ENCODE results near the gene INHA.

INHA gene

DNA sequence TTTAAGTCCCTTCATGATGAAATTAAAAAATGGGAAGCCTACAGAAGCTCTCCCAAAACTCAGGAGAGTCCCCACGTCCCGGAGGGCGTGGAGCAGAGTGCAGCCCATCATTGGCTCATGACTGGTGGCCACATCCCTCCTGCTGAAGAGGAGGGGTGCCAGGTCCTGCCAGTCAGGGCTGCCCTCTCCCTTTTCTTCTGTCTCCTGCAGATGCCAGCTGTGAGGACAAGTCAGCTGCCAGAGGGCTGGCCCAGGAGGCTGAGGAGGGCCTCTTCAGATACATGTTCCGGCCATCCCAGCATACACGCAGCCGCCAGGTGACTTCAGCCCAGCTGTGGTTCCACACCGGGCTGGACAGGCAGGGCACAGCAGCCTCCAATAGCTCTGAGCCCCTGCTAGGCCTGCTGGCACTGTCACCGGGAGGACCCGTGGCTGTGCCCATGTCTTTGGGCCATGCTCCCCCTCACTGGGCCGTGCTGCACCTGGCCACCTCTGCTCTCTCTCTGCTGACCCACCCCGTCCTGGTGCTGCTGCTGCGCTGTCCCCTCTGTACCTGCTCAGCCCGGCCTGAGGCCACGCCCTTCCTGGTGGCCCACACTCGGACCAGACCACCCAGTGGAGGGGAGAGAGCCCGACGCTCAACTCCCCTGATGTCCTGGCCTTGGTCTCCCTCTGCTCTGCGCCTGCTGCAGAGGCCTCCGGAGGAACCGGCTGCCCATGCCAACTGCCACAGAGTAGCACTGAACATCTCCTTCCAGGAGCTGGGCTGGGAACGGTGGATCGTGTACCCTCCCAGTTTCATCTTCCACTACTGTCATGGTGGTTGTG is 2.6 kb downstream of the INHA start:
- no peak for DNase-seq (ENCODE audit: low read depth)

DNA sequence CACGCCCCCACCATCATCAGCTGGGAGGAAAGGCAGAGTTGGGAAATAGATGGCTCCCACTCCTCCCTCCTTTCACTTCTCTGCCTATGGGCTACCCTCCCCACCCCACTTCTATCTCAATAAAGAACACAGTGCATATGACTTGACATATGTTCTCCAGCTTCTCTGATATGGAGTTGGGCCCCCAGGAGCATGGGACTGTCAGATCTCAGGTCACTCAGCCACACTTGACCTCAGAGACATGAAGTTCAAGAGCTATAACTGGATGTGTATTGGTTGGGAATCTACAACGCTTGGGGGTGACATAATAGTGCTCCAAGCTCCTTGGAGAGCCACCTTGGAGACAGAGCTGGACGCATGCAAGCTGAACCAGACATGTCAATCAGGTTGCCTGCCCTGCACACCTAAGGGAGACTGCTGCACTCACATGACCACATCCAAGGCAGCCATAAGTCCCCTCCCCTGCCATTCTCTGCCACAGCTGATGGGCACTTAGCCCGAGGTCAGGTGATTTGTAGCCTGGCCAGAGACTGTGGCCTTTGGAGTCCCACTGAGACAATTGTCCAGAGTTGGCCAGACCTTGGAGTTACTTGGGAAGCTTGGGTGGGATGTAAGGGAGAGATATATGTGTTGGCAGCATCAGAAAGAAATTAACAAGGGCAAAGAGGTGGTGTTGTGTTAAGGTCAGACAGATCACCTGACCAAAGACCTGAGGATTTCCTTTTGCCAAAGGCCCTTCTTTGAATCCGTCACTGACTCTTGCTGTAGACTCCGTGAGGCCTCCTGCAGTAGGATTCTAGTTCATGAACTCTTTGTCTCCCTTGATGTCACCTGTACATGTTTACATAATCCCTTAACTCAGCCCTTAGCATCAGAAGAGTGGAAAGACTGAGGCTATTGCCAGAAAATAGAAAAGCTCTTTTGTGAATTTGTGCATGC is 3.7 kb downstream of the INHA start:
- DNase-seq (ENCODE audit: low read depth): no peak

DNA sequence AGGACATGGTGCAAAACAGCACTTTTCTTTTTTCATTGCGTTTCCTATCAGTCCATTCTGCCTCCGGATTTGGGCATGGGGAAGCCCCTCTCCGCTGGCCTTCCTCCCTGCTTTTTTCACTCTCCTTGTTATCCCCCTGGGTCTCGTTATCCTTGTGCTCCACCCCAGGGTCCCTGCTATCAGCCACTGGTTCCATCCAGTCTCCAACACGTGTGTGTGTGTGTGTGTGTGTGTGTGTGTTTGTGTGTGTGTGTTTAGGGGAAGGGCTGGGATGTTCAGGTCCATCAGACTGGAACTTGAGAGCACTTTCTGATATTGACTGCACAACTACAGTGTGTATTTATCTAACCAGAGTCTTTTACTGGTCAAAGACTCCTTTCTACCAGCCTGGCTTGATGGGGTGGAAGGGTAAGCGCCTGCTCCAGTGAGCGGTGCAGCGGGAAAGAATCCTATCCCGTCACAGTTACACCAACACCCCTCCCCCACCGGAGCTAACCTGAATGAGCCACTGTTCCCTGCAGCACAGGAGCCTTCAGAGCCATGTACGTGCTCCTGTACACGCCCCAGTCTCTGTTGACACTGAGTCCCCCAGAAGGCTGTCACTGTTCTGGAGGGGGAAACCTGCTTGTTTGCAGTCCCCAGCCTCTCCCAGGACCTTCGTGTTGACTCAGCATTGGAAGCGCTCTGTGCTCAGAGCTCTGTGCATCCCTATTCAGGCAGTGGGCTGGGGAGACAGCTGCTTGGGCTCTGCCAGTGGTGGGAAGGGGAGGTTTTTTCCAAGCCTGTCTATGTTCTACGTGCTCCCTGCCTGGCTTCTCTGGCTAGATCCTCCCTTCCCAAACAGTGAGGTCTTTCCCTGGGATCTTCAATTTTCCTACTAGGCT is 4.6 kb downstream of the INHA start:
- DNase-seq (ENCODE audit: low read depth): no peak

DNA sequence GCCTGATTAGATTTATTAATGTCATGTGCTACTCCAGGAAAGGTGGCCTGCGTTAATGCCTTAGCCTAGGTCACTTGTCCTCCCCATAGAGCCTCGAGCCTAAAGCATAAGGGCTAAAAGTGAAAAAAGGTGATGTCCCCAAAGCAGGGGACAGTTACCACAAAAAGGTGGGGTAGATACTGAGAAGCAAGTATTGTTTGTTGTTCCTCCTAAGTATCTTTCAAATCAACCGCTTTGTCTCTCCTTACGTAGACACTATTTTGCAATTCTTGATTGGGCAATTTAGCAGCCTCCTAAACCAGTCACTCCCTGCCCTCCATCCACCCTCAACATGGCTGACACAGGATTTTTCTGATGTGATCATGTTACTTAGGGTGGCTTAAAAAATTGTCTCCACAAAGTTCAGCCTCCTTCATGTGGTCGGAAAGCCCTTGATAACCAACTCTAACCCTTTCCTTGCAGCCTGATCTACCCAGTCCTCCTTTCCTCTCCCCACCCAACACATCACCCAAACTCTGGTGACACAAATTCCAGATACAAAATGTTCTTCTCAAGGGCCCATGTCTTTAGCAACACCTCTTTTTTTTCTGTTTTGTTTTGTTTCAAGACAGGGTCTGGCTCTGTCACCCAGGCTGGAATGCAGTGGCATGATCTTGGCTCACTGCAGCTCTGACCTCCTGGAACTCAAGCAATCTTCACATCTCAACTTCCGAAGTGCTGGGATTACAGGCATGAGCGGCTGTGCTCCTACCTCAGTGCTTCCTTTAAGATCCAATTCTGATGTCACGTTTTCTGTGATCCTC is 6.9 kb downstream of the INHA start:
- DNase-seq (ENCODE audit: low read depth): no peak

DNA sequence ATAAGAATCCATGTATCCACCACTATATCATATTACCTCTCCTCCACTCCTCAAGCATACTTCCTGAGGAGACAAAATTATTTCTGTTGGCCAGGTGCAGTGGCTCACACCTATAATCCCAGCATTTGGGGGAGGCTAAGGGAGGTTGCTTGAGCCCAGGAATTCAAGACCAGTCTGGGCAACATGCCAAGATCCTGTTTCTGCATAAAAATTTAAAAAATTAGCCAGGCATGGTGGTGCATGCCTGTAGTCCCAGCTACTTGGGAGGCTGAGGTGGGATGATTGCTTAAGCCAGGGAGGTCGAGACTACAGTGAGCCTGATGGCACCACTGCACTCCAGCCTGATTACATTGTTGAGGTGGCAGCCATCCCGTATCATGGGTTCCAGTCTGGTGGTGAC is 9.2 kb downstream of the INHA start:
- DNase-seq (ENCODE audit: low read depth): no peak

DNA sequence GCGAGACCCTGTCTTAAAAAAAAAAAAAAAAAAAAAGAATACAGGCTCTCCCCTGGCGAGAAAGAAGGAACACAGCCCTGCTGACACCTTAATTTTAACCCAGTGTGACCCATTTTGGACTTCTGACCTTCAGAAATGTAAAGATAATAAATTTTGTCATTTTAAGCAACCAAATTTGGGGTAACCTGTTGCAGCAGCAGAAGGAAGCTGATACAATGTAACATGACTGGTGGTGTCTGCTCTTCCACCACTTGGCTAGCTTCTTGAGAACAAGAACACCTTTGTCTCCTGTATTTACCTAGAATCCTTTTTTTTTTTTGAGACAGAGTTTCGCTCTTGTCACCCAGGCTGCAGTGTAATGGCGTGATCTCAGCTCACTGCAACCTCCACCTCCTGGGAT is 19.0 kb downstream of the INHA start:
- DNase-seq (ENCODE audit: low read depth): no peak

DNA sequence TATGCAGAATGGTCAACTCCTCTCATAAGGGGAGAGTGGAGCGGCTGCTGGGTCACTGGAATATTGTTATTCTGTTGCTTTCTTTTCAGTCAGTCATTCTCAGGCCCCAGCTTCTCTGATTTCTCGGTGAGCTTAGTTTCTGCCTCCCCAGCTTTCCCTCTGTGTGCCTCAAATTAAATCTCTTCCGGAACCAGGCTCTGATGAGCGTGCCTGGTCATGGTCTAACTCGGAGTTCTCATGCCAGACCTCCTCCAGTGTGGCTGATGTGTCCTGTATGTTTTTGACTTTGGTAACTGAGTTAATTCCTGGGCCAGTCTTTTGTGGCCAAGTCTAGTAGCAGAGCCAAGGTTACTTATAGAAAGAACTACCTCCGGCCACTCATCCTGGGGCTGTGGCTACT is 20.6 kb downstream of the INHA start:
- DNase-seq (ENCODE audit: low read depth): no peak

DNA sequence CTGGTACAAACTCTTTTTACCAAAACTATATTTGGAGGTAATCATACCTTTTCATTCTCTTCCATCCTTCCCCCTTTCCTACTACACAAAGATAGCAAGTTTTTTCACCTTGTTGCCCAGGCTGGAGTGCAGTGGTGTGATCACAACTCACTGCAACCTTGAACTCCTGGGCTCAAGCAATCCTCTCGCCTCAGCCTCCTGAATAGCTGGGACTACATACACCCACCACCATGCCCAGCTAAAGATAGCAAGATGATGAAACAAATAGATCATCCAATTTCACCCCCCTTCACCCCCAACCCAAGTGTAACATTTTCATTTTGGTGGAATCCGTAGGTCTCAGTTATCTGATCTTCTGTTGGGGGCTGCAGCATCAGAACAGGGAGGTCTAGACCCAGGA is 21.0 kb downstream of the INHA start:
- no peak for DNase-seq (ENCODE audit: low read depth)

DNA sequence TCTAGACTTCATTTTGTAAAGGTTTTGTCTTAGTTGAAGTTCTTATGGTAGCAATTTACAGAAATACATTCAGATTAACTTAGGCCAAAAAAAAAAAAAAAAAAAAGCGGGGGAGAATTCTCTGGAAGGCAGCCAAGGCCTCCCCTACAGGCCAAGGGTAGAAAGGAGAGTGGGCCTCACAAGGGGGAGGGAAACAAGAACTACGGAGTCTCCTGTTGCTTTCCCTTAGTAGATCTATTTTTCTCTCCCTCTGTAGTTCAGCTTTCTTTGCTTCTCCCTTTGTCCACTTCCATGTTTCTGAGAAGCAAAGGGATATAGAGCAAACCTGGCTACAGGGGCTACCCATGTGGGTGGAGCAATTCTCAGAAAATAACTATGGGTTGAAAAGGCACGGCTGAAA is 23.1 kb downstream of the INHA start:
- DNase-seq (ENCODE audit: low read depth): no peak

DNA sequence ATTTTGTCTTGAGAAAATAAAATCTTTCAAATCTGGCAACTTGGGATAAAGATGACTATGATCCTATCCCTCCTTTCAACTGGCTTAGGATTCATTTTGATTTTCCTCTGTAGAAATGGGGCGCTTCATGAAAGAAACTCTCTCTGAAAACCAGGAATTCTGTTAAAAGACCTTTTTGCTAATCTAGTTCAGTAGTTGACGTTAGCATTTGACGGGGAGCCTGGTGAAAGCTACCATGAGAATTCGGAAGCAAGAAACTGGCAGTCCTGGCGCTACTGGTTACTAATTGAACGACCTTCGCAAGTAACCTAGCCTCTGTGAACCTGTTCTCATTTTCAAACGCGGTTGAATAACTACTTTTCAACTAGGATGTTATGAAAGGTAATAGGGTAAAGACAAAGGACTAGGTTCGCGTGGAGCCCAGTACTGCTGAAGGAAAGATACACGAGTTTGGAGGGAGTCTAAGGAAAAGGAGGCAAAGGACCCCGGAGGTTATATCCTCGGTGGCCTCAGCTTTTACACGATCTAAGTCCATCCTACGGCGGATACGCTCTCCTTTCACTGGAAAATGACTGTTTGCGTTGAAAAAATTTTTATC is 24.9 kb downstream of the INHA start:
- DNase-seq (ENCODE audit: low read depth): no peak

DNA sequence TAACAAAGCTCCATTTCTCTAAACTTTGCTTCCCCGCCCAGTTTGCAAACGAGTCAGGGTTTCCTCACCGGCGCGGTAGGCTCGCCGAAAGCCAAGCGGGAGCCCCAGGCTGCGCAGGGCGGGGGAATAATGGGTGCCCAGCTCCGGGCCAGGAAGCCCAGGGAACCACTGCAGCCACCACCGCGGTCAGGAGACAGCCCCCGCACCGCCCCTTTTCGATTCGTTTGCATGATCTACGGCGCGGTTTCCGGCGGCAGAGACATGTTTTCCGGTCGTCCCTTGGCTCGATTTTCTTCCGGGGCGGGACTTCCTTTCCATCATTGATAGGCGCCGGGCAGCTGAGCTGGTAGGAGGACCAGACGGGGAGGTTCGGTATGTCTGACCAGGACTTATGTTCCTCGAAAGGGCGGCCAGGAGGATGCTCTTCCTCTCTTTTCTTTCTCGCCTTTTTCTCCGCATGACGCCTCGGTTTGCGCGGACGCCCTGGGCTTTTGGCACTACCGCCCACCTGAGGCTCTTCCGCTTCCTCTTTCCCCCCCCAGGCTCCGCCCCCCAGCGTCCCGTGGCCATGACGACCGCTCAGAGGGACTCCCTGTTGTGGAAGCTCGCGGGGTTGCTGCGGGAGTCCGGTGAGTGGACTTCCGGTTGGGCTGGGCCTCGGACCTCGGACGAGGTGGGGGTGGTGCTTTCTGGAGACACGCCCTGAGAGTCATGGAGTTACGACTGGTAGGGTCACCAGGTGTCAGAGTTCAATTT is 25.6 kb downstream of the INHA start, which contains the start of gene STK11IP:
TSS of gene STK11IP (plus strand) at position 306 of the 756 bp plus-strand sequence. CDS start at position 569, 263 bp downstream.
- peak; percentile 80 for DNase-seq (ENCODE audit: low read depth)

DNA sequence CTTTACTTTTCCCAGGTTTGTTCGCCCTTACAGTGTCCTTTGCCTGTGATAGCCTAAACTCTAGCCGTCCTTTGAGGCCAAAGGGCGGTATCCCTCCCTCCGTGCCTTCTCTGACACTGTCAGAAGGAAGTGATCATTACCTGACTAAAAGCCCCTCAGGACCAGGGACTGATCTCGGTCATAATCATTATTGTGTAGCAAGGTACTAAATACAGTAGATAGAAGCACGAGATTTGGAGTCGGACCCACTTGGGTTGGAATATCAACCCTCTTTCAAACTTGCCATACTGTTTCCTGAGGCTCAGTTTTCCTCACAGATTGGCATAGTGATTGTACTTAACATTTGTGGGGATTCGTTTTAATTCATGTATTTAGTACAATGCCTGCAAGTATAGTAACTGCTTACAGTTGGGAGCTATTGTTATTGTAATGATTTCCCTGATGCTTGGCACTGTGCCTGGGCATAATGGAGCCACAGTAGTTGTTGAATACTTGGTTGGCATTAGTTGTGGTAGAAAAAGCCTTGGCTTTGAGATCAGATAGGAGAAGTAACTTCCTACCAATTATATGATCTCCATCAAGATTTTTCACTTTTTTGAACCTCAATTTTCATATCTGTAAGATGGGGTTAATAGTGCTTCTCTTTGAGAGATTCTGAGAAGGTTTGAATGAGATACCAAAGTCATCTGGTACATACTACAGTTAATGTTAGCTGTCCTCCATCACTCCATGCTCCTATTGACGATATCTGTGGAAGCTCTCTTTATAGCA is 26.4 kb downstream of the INHA start:
- no peak for DNase-seq (ENCODE audit: low read depth)

DNA sequence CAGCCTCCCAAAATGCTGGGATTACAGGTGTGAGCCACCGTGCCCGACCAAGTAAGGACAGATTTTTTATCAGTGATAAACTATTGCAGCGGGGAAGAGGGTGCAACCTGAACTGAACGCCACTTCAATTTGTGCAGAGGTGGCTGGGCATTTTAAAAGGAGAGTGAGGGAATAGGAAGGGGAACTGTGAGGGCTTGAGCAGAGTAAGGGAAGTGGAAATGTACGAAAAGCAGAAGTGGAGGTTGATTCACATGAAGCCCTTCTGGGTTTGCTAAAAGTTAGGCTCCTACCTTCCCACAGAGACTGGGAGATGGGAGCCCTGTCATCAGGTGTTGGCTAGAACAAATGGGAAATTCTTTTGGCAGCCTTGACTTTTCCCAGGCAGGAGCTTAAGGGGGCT is 31.7 kb downstream of the INHA start:
- no peak for DNase-seq (ENCODE audit: low read depth)

DNA sequence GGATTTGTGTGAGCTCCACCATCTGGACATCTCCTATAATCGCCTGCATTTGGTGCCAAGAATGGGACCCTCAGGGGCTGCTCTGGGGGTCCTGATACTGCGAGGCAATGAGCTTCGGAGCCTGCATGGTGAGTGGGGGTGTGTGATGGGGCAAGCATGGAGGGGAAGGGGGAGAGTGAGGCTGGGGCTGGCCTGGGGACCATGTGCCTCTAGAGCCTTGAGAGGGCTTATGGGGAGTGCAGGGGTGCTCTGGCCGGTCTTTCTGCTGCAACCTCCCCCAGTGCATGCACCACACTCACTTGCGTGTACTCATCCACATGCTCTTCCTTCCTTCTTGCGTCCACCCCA is 33.5 kb downstream of the INHA start:
- no peak for DNase-seq (ENCODE audit: low read depth)

DNA sequence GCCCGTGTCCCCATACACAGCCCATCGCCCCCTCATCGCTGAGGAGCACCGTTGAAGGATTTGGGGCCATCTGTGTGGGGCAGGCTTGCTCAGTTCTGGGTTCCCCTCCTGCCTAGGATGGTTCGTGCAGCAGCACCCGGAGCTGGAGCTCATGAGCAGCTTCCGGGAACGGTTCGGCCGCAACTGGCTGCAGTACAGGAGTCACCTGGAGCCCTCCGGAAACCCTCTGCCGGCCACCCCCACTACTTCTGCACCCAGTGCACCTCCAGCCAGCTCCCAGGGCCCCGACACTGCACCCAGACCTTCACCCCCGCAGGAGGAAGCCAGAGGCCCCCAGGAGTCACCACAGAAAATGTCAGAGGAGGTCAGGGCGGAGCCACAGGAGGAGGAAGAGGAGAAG is 35.8 kb downstream of the INHA start:
- no peak for DNase-seq (ENCODE audit: low read depth)

DNA sequence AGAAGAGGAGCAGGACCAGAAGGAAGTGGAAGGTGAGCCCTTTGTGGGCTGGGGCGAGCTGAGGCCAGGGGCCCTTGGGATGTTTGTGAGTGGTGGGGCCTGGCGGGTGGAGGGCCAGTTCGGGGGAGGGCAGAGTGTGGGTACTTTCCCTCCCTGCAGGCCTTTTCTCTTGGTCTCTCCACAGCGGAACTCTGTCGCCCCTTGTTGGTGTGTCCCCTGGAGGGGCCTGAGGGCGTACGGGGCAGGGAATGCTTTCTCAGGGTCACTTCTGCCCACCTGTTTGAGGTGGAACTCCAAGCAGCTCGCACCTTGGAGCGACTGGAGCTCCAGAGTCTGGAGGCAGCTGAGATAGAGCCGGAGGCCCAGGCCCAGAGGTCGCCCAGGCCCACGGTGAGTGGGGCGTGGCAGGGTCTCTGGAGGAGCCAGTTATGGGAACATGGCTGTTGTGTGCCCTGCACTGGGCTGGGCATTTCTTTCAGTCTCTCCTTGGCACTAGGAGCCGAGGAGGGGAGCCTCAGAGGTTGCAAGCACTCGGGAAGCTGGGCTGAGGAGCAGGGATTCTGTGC is 36.4 kb downstream of the INHA start:
- DNase-seq (ENCODE audit: low read depth): no peak

DNA sequence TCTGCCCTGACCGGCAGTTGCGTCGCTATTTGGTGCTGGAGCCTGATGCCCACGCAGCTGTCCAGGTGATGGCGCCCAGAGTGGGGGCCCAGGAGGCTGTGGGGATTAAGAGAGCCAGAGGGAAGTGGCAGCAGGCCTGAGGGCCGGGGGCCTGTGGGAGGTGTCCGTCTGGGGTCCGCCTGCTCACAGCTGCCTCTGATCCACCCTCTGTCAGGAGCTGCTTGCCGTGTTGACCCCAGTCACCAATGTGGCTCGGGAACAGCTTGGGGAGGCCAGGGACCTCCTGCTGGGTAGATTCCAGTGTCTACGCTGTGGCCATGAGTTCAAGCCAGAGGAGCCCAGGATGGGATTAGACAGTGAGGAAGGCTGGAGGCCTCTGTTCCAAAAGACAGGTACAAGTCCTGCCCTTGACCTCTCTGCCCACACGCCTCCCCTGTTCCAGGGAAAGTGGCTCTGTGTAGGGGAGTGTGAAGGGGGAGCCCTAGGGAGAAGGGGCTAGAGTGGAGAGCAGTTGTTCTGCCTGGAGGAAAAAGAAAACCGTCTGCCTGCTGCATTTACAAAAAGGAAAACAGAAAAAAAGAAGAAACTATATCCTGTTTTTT is 37.1 kb downstream of the INHA start:
- DNase-seq (ENCODE audit: low read depth): no peak

DNA sequence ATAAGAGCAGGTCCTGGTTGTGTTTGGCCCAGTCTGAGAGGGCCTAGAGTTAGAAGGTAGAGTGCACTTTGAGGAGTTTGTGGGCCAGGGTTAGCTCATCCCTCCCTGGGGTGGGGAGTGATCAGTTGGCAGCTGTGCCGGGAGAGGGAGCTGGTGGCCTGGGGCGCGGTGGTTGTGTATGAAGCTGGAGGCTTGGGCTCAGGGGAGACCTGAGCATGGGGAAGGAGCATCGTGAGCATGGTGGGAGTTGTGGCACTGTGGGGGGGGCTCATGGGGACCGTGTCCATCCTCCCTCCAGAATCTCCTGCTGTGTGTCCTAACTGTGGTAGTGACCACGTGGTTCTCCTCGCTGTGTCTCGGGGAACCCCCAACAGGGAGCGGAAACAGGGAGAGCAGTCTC is 39.2 kb downstream of the INHA start:
- DNase-seq (ENCODE audit: low read depth): no peak
